Keratinocyte (primary cell): Measurements from ENCODE around the gene SPOP. TPM values are rescaled to one million over a fixed set of nuclear protein-coding genes. Genes with fewer than 3 reads are reported as not detected.

Experiments used
- DNase-seq: peaks from one replicate; pipeline ENCODE4 v3.0.0-alpha.2; 2011; ENCODE audit warnings: low read depth, missing footprints, low spot score
- FAIRE-seq: peaks from 2 replicates; lab custom pipeline; 2011; peaks lifted over from hg19 to GRCh38; lab: Jason Lieb, UNC
- H2AFZ ChIP-seq: 2 replicates; pipeline ENCODE4 v1.6.0; 2012; ENCODE audit warnings: low read length, control low read depth, inconsistent platforms; ENCODE audit not compliant: control insufficient read depth
- H3K27ac ChIP-seq: 2 replicates; pipeline ENCODE4 v1.5.1; 2011; ENCODE audit warnings: low read length; ENCODE audit not compliant: control insufficient read depth, insufficient read depth
- H3K27me3 ChIP-seq: 3 replicates; pipeline ENCODE4 v1.6.0; 2011; ENCODE audit warnings: low read length; ENCODE audit not compliant: control insufficient read depth, insufficient read depth; ENCODE audit errors: extremely low read depth
- H3K36me3 ChIP-seq, 2 experiments: 2 replicates in 1 of 2; 3 replicates in 1 of 2; pipeline ENCODE4 v1.5.1; 2011; ENCODE audit warnings: low read length in 2 of 2, mild to moderate bottlenecking in 1 of 2; ENCODE audit not compliant: control insufficient read depth in 2 of 2, insufficient read depth in 2 of 2; ENCODE audit errors: extremely low read depth in 1 of 2
- H3K4me1 ChIP-seq: 3 replicates; pipeline ENCODE4 v1.5.1; 2011; ENCODE audit warnings: low read length; ENCODE audit not compliant: control insufficient read depth, insufficient read depth; ENCODE audit errors: extremely low read depth
- H3K4me2 ChIP-seq: 3 replicates; pipeline ENCODE4 v1.6.0; 2011; ENCODE audit warnings: low read depth, low read length; ENCODE audit not compliant: control insufficient read depth, insufficient read depth; ENCODE audit errors: extremely low read depth
- H3K4me3 ChIP-seq, 3 experiments: fragments of 200-600 bp in 1 of 3; sonication (generic) in 1 of 3; 2 replicates in 2 of 3; 3 replicates in 1 of 3; pipeline ENCODE4 v1.5.1; 2011 to 2016; ENCODE audit warnings: low read length in 3 of 3, mild to moderate bottlenecking in 3 of 3, control low read depth in 2 of 3, inconsistent platforms in 1 of 3, low read depth in 1 of 3, mixed read lengths in 1 of 3, mixed run types in 1 of 3, moderate library complexity in 1 of 3; ENCODE audit not compliant: control insufficient read depth in 2 of 3, insufficient read depth in 2 of 3; ENCODE audit errors: extremely low read depth in 1 of 3
- H3K79me2 ChIP-seq: 2 replicates; pipeline ENCODE4 v1.6.0; 2012; ENCODE audit warnings: low read length; ENCODE audit not compliant: control insufficient read depth, insufficient read depth
- H3K9ac ChIP-seq: 3 replicates; pipeline ENCODE4 v1.6.0; 2011; ENCODE audit warnings: low read length; ENCODE audit not compliant: control insufficient read depth, insufficient read depth; ENCODE audit errors: extremely low read depth
- H3K9me1 ChIP-seq: 3 replicates; pipeline ENCODE4 v1.6.0; 2011; ENCODE audit warnings: low read length; ENCODE audit not compliant: control insufficient read depth, insufficient read depth; ENCODE audit errors: extremely low read depth
- H3K9me3 ChIP-seq: 2 replicates; pipeline ENCODE4 v1.5.1; 2012; ENCODE audit warnings: low read depth, low read length; ENCODE audit not compliant: control insufficient read depth
- H4K20me1 ChIP-seq: 3 replicates; pipeline ENCODE4 v1.6.0; 2011; ENCODE audit warnings: low read length; ENCODE audit not compliant: control insufficient read depth, insufficient read depth; ENCODE audit errors: extremely low read depth
- EZH2 ChIP-seq: IDR thresholded peaks from one replicate; pipeline ENCODE4 v1.6.1; 2012; ENCODE audit warnings: inconsistent platforms, mild to moderate bottlenecking, low read length, moderate library complexity
- dilution Hi-C: fragments of 300-500 bp; cut with MboI; formaldehyde crosslinking; loops from one replicate; pipeline ENCODE4 v1.7.0; 2020; ENCODE audit warnings: low sequenced_read_pairs; ENCODE audit not compliant: extremely low pct_ligation_motif_present
- polyA plus RNA-seq, 5 experiments: library from polyadenylated mRNA; depleted of rRNA in 3 of 5; stranded (reverse) in 3 of 5; stranded (forward) in 1 of 5; unstranded in 1 of 5; fragments of >200 nt; gene quantifications; 1 replicate in 1 of 5; 2 replicates in 3 of 5; 3 replicates in 1 of 5; pipeline versions ENCODE4 v1.2.1 to v1.2.3, GENCODE V29; 2011 to 2012; ENCODE audit warnings: missing spikeins in 2 of 5, low read depth in 1 of 5, low replicate concordance in 1 of 5
- TF ChIP-seq, protein P1 (sequence below), 3 experiments: IDR thresholded peaks in 1 of 3; conservative IDR thresholded peaks in 1 of 3; optimal IDR thresholded peaks in 1 of 3; 2 replicates in 2 of 3; 3 replicates in 1 of 3; pipeline versions ENCODE3 to v1.5.1; 2011; ENCODE audit warnings: low read length in 3 of 3, mild to moderate bottlenecking in 3 of 3, moderate library complexity in 2 of 3, control low read depth in 1 of 3, inconsistent platforms in 1 of 3; ENCODE audit not compliant: insufficient read depth in 2 of 3; ENCODE audit errors: extremely low read depth in 1 of 3

SPOP gene
- polyA plus RNA-seq, 1 donor (not counting 4 experiments of a cell fraction or from before 2014, with no cell fraction given): 27.5 TPM

GRCh38 chr17:49621946-49622529 is 55.9 kb downstream of the SPOP start:
- Histone ChIP-seq H3K4me3 (no peak overlapping the region), H3K36me3 (peaks cover 6 to 23% of the 10 kb centered on the region in 2 experiments), H3K27ac (no peak overlapping the region), H3K4me2 (no peak overlapping the region), H3K9ac (no peak overlapping the region), H3K79me2 (no peaks in the 10 kb centered on the region), H2AFZ (no peak overlapping the region), H3K27me3 (no peaks in the 10 kb centered on the region), H3K9me1 (no peaks in the 10 kb centered on the region), H4K20me1 (no peaks in the 10 kb centered on the region), H3K9me3 (no peaks in the 10 kb centered on the region), H3K4me1 (peaks cover 7% of the 10 kb centered on the region)
- no peak for DNase-seq
- dilution Hi-C loops: no loop called here
- TF ChIP-seq, protein P1, sequence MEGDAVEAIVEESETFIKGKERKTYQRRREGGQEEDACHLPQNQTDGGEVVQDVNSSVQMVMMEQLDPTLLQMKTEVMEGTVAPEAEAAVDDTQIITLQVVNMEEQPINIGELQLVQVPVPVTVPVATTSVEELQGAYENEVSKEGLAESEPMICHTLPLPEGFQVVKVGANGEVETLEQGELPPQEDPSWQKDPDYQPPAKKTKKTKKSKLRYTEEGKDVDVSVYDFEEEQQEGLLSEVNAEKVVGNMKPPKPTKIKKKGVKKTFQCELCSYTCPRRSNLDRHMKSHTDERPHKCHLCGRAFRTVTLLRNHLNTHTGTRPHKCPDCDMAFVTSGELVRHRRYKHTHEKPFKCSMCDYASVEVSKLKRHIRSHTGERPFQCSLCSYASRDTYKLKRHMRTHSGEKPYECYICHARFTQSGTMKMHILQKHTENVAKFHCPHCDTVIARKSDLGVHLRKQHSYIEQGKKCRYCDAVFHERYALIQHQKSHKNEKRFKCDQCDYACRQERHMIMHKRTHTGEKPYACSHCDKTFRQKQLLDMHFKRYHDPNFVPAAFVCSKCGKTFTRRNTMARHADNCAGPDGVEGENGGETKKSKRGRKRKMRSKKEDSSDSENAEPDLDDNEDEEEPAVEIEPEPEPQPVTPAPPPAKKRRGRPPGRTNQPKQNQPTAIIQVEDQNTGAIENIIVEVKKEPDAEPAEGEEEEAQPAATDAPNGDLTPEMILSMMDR (optimal IDR thresholded peaks at IDR 0.05 in 1 of 3, IDR thresholded peaks at IDR 0.05 in 1 of 3, conservative IDR thresholded peaks at IDR 0.05 in 1 of 3; ENCODE audit: extremely low read depth in 1 of 3, insufficient read depth in 2 of 3, low read length in 3 of 3): no peak
- TF ChIP-seq EZH2: no peak
- FAIRE-seq: no peak

- H3K36me3 ChIP-seq: peaks cover 6 to 23% of the 10 kb centered on the region in 2 experiments
- no peak for TF ChIP-seq EZH2
- TF ChIP-seq, protein P1 (optimal IDR thresholded peaks at IDR 0.05 in 1 of 3, IDR thresholded peaks at IDR 0.05 in 1 of 3, conservative IDR thresholded peaks at IDR 0.05 in 1 of 3; ENCODE audit: extremely low read depth in 1 of 3, insufficient read depth in 2 of 3, low read length in 3 of 3): no peak
- H4K20me1 ChIP-seq: no peaks in the 10 kb centered on the region
- no peak overlapping the region for H3K9ac ChIP-seq
- peaks cover 13% of the 10 kb centered on the region for H3K4me1 ChIP-seq
- H3K79me2 ChIP-seq: no peaks in the 10 kb centered on the region
- no peak overlapping the region for H2AFZ ChIP-seq
- no peak overlapping the region for H3K4me3 ChIP-seq
- dilution Hi-C loops: no loop called here
- DNase-seq (no peak), FAIRE-seq (no peak)
- H3K27me3 ChIP-seq: no peaks in the 10 kb centered on the region
- H3K27ac ChIP-seq: no peak overlapping the region
- no peaks in the 10 kb centered on the region for H3K9me3 ChIP-seq
- no peaks in the 10 kb centered on the region for H3K9me1 ChIP-seq
- no peak overlapping the region for H3K4me2 ChIP-seq
These were observed 56.5 kb downstream of the SPOP start for GRCh38 chr17:49621420-49621819.
